HepG2 (cell line): Measurements from ENCODE around the gene SPATA46. TPM values are rescaled to one million over a fixed set of nuclear protein-coding genes. Genes with fewer than 3 reads are reported as not detected.

Source experiments
- TGIF2 ChIP-seq: IDR thresholded peaks from 2 replicates; pipeline ENCODE4 v1.6.1; 2016; ENCODE audit warnings: control low read depth, missing compliant biosample characterization
- ZNF567 ChIP-seq: sonication (generic); formaldehyde crosslinking; IDR thresholded peaks from 2 replicates; pipeline ENCODE4 v1.8.1; 2023; ENCODE audit warnings: mild to moderate bottlenecking, missing genetic modification reagents, borderline replicate concordance
- polyA plus RNA-seq, 8 experiments: library from polyadenylated mRNA; depleted of rRNA in 3 of 8; stranded (reverse) in 7 of 8; unstranded in 1 of 8; fragments of >200 nt; fragmentation: Illumina TruSeq in 4 of 8; extraction: Trizol in 4 of 8; gene quantifications; 2 replicates each; pipeline versions ENCODE4 v1.2.1 to v1.2.3, GENCODE V29; 2011 to 2016; ENCODE audit warnings: low read depth in 4 of 8, missing spikeins in 1 of 8, mixed read lengths in 1 of 8; ENCODE audit not compliant: insufficient read depth in 1 of 8
- total RNA-seq, 5 experiments: library from RNA; depleted of rRNA; stranded (reverse); fragments of >200 nt; fragmentation: Illumina TruSeq; extraction: Trizol; gene quantifications; 2 replicates each; pipeline ENCODE4 v1.2.3, GENCODE V29; 2016; ENCODE audit warnings: low read depth in 1 of 5
- TF ChIP-seq, protein P1 (sequence below): sonication (generic); formaldehyde crosslinking; IDR thresholded peaks from 2 replicates; pipeline ENCODE4 v1.4.0; 2020; ENCODE audit warnings: missing genetic modification reagents
- TF ChIP-seq, protein P2 (sequence below): sonication (generic); formaldehyde crosslinking; IDR thresholded peaks from 2 replicates; pipeline ENCODE4 v1.4.0; 2020; ENCODE audit warnings: missing genetic modification reagents, borderline replicate concordance
- TF ChIP-seq, protein P3 (sequence below): sonication (generic); formaldehyde crosslinking; IDR thresholded peaks from 2 replicates; pipeline ENCODE4 v1.8.0; 2022; ENCODE audit warnings: mild to moderate bottlenecking, missing genetic modification reagents; ENCODE audit not compliant: insufficient replicate concordance

SPATA46 gene
- total and polyA plus RNA-seq, 2 of the 13 experiments (the other 11 are each of a cell fraction or from before 2014, with no cell fraction given), result not detected

DNA sequence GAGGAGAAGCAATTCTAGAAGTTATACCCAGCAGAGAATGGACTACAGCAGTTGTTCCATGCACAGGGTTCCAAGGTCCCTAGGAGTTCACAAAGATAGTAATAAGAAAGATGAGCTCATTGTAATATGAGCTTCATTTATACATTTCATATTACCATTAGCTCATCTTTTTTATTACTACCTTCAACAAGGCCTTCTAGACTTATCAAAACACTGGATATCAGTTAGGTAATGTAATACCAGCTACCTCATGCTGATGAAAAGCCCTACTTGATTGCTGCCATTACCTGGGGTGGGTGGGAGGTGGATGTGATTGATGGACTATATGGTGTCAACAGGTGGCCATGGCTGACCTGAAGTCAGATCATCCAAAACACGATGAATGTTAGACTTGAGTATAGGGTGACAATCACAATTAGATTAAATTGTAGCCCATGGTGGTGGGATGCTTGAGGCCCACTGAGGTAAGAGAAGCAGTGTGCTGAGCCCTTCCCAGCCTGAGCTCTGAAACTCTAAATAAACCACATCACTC, 34.1 kb downstream of the SPATA46 start (continued):
- TF ChIP-seq, protein P1, sequence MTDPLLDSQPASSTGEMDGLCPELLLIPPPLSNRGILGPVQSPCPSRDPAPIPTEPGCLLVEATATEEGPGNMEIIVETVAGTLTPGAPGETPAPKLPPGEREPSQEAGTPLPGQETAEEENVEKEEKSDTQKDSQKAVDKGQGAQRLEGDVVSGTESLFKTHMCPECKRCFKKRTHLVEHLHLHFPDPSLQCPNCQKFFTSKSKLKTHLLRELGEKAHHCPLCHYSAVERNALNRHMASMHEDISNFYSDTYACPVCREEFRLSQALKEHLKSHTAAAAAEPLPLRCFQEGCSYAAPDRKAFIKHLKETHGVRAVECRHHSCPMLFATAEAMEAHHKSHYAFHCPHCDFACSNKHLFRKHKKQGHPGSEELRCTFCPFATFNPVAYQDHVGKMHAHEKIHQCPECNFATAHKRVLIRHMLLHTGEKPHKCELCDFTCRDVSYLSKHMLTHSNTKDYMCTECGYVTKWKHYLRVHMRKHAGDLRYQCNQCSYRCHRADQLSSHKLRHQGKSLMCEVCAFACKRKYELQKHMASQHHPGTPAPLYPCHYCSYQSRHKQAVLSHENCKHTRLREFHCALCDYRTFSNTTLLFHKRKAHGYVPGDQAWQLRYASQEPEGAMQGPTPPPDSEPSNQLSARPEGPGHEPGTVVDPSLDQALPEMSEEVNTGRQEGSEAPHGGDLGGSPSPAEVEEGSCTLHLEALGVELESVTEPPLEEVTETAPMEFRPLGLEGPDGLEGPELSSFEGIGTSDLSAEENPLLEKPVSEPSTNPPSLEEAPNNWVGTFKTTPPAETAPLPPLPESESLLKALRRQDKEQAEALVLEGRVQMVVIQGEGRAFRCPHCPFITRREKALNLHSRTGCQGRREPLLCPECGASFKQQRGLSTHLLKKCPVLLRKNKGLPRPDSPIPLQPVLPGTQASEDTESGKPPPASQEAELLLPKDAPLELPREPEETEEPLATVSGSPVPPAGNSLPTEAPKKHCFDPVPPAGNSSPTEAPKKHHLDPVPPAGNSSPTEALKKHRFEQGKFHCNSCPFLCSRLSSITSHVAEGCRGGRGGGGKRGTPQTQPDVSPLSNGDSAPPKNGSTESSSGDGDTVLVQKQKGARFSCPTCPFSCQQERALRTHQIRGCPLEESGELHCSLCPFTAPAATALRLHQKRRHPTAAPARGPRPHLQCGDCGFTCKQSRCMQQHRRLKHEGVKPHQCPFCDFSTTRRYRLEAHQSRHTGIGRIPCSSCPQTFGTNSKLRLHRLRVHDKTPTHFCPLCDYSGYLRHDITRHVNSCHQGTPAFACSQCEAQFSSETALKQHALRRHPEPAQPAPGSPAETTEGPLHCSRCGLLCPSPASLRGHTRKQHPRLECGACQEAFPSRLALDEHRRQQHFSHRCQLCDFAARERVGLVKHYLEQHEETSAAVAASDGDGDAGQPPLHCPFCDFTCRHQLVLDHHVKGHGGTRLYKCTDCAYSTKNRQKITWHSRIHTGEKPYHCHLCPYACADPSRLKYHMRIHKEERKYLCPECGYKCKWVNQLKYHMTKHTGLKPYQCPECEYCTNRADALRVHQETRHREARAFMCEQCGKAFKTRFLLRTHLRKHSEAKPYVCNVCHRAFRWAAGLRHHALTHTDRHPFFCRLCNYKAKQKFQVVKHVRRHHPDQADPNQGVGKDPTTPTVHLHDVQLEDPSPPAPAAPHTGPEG (CRISPR knock-in tag), result no peak
- TF ChIP-seq, protein P2, sequence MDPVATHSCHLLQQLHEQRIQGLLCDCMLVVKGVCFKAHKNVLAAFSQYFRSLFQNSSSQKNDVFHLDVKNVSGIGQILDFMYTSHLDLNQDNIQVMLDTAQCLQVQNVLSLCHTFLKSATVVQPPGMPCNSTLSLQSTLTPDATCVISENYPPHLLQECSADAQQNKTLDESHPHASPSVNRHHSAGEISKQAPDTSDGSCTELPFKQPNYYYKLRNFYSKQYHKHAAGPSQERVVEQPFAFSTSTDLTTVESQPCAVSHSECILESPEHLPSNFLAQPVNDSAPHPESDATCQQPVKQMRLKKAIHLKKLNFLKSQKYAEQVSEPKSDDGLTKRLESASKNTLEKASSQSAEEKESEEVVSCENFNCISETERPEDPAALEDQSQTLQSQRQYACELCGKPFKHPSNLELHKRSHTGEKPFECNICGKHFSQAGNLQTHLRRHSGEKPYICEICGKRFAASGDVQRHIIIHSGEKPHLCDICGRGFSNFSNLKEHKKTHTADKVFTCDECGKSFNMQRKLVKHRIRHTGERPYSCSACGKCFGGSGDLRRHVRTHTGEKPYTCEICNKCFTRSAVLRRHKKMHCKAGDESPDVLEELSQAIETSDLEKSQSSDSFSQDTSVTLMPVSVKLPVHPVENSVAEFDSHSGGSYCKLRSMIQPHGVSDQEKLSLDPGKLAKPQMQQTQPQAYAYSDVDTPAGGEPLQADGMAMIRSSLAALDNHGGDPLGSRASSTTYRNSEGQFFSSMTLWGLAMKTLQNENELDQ (CRISPR knock-in tag), result no peak
- TF ChIP-seq, protein P3, sequence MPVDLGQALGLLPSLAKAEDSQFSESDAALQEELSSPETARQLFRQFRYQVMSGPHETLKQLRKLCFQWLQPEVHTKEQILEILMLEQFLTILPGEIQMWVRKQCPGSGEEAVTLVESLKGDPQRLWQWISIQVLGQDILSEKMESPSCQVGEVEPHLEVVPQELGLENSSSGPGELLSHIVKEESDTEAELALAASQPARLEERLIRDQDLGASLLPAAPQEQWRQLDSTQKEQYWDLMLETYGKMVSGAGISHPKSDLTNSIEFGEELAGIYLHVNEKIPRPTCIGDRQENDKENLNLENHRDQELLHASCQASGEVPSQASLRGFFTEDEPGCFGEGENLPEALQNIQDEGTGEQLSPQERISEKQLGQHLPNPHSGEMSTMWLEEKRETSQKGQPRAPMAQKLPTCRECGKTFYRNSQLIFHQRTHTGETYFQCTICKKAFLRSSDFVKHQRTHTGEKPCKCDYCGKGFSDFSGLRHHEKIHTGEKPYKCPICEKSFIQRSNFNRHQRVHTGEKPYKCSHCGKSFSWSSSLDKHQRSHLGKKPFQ, result no peak
- TF ChIP-seq ZNF567 (CRISPR knock-in tag) (no peak), TGIF2 (CRISPR knock-in tag) (no peak)
